Measurements from ENCODE around the gene CASKIN2.

The CASKIN2 gene

DNA sequence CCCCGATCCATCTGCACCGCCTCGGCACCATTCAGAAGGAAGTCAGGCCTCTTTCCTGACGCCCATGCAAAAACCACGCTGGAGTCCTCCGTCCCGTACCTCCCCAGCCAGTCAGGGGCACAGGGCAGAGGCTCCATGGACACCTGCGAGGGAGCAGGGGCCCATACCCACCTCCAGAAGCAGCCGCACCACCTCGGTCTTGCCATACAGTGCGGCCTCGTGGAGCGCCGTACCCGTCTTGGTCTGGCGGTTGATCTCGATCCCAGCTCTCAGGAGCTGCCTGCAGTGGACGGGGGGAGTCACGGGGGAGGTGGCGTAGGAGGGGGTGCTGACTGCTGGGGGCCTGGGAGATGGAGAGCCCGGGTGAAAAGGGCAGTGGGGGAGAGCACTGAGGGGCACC lies 9.2 kb downstream of the CASKIN2 start:
- DNase-seq: no peak
- no peak overlapping the region for H3K27ac ChIP-seq (ENCODE audit: low read depth, low read length)
- no peak overlapping the region for H3K14ac ChIP-seq (ENCODE audit: low read length)
- no peak overlapping the region for H4K8ac ChIP-seq (ENCODE audit: low read depth, low read length)
- H3K4me3 ChIP-seq (ENCODE audit: low read depth, low read length): no peak overlapping the region
- no peak overlapping the region for H4K12ac ChIP-seq (ENCODE audit: low read depth, low read length)
- H3K4me1 ChIP-seq (ENCODE audit: control insufficient read depth in 1 of 2, insufficient read depth in 2 of 2, low read length in 2 of 2): no peaks in the 10 kb centered on the region
- H2AK5ac ChIP-seq (ENCODE audit: low read length): no peak overlapping the region
- H3K27me3 ChIP-seq (ENCODE audit: insufficient read depth, low read length): no peaks in the 10 kb centered on the region
- H3K79me2 ChIP-seq (ENCODE audit: control insufficient read depth, insufficient read depth, low read length, poor library complexity): no peaks in the 10 kb centered on the region
- no peak overlapping the region for H3K4me2 ChIP-seq (ENCODE audit: low read length)
- peaks cover 56 to 75% of the 10 kb centered on the region in 2 experiments for H3K36me3 ChIP-seq (ENCODE audit: control insufficient read depth in 1 of 2, insufficient read depth in 2 of 2, low read length in 2 of 2)
- no CpG with 5 or more reads among the region's 21 CpGs for WGBS (ENCODE audit: extremely low coverage, insufficient coverage, insufficient read length)
- no peak overlapping the region for H3K9ac ChIP-seq (ENCODE audit: low read length)
- H4K91ac ChIP-seq (ENCODE audit: low read depth, low read length): no peak overlapping the region
- H2AFZ ChIP-seq (ENCODE audit: insufficient read depth, low read length, poor library complexity): no peak overlapping the region
- H3K9me3 ChIP-seq (ENCODE audit: insufficient read depth, low read depth, low read length): peaks cover 1% of the 10 kb centered on the region
- no peak overlapping the region for H2BK12ac ChIP-seq (ENCODE audit: low read length)
- no peak overlapping the region for H2BK5ac ChIP-seq (ENCODE audit: low read depth, low read length, poor library complexity)
- H3K23ac ChIP-seq (ENCODE audit: low read length): no peak overlapping the region
- H3K4ac ChIP-seq (ENCODE audit: low read depth, low read length): no peak overlapping the region
- H3K79me1 ChIP-seq (ENCODE audit: low read length): no peaks in the 10 kb centered on the region
- no peak overlapping the region for H3K18ac ChIP-seq (ENCODE audit: low read length)
- no peak overlapping the region for H2BK120ac ChIP-seq (ENCODE audit: insufficient read depth, low read length, poor library complexity)

DNA sequence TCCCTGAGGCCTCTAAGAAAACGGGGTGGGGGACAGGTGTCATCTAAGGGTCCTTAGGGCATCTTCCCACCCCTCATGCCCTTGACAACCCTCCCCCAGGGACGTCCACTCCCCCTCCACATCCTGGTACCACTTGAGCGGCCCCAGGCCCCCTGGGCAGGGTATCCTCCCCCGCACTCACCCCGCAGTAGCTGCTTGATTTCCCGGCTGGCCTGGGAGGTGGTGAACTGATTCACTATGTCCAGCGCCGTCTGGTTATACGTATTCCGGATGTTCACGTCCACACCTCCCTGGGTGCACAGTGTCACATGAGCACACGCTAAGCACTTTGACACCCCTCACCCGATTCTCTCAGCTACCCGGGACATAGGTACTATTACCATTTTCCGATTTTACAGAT lies 9.7 kb downstream of the CASKIN2 start:
- H3K79me2 ChIP-seq (ENCODE audit: control insufficient read depth, insufficient read depth, low read length, poor library complexity): no peaks in the 10 kb centered on the region
- no peak overlapping the region for H3K18ac ChIP-seq (ENCODE audit: low read length)
- no peak overlapping the region for H2BK5ac ChIP-seq (ENCODE audit: low read depth, low read length, poor library complexity)
- DNase-seq: no peak
- no peak overlapping the region for H2AK5ac ChIP-seq (ENCODE audit: low read length)
- no peaks in the 10 kb centered on the region for H3K4me1 ChIP-seq (ENCODE audit: control insufficient read depth in 1 of 2, insufficient read depth in 2 of 2, low read length in 2 of 2)
- H3K79me1 ChIP-seq (ENCODE audit: low read length): no peaks in the 10 kb centered on the region
- H3K4me3 ChIP-seq (ENCODE audit: low read depth, low read length): no peak overlapping the region
- peaks cover 1% of the 10 kb centered on the region for H3K9me3 ChIP-seq (ENCODE audit: insufficient read depth, low read depth, low read length)
- no peak overlapping the region for H3K9ac ChIP-seq (ENCODE audit: low read length)
- H3K27ac ChIP-seq (ENCODE audit: low read depth, low read length): no peak overlapping the region
- H4K8ac ChIP-seq (ENCODE audit: low read depth, low read length): no peak overlapping the region
- no peak overlapping the region for H4K12ac ChIP-seq (ENCODE audit: low read depth, low read length)
- H3K23ac ChIP-seq (ENCODE audit: low read length): no peak overlapping the region
- H2BK120ac ChIP-seq (ENCODE audit: insufficient read depth, low read length, poor library complexity): no peak overlapping the region
- no peak overlapping the region for H2AFZ ChIP-seq (ENCODE audit: insufficient read depth, low read length, poor library complexity)
- H2BK12ac ChIP-seq (ENCODE audit: low read length): no peak overlapping the region
- no peak overlapping the region for H3K4me2 ChIP-seq (ENCODE audit: low read length)
- H3K4ac ChIP-seq (ENCODE audit: low read depth, low read length): no peak overlapping the region
- H4K91ac ChIP-seq (ENCODE audit: low read depth, low read length): no peak overlapping the region
- WGBS (ENCODE audit: extremely low coverage, insufficient coverage, insufficient read length): no CpG with 5 or more reads among the region's 15 CpGs
- peaks cover 60 to 78% of the 10 kb centered on the region in 2 experiments for H3K36me3 ChIP-seq (ENCODE audit: control insufficient read depth in 1 of 2, insufficient read depth in 2 of 2, low read length in 2 of 2)
- H3K27me3 ChIP-seq (ENCODE audit: insufficient read depth, low read length): no peaks in the 10 kb centered on the region
- no peak overlapping the region for H3K14ac ChIP-seq (ENCODE audit: low read length)

DNA sequence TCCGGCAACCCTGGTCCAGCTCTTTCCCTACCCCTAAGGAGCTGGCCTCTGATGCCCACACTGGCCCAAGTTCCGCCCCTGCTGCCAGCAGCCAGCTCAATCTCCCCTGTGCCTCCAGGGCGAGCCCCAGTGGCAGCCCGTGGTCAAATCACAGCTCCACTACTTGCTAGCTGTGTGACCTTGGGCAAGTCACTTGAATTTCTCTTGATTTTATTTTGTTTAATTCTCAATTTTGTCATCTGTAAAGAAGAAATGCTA lies 10.3 kb downstream of the CASKIN2 start:
- peaks cover 65 to 81% of the 10 kb centered on the region in 2 experiments for H3K36me3 ChIP-seq (ENCODE audit: control insufficient read depth in 1 of 2, insufficient read depth in 2 of 2, low read length in 2 of 2)
- H3K14ac ChIP-seq (ENCODE audit: low read length): no peak overlapping the region
- H2AFZ ChIP-seq (ENCODE audit: insufficient read depth, low read length, poor library complexity): no peak overlapping the region
- peaks cover 1% of the 10 kb centered on the region for H3K9me3 ChIP-seq (ENCODE audit: insufficient read depth, low read depth, low read length)
- H3K4me3 ChIP-seq (ENCODE audit: low read depth, low read length): no peak overlapping the region
- H4K12ac ChIP-seq (ENCODE audit: low read depth, low read length): no peak overlapping the region
- H3K9ac ChIP-seq (ENCODE audit: low read length): no peak overlapping the region
- H3K23ac ChIP-seq (ENCODE audit: low read length): no peak overlapping the region
- no peak overlapping the region for H2AK5ac ChIP-seq (ENCODE audit: low read length)
- H4K91ac ChIP-seq (ENCODE audit: low read depth, low read length): no peak overlapping the region
- no peak overlapping the region for H2BK120ac ChIP-seq (ENCODE audit: insufficient read depth, low read length, poor library complexity)
- no peak overlapping the region for H3K4me2 ChIP-seq (ENCODE audit: low read length)
- no peaks in the 10 kb centered on the region for H3K4me1 ChIP-seq (ENCODE audit: control insufficient read depth in 1 of 2, insufficient read depth in 2 of 2, low read length in 2 of 2)
- no peak overlapping the region for H2BK12ac ChIP-seq (ENCODE audit: low read length)
- no peak overlapping the region for H4K8ac ChIP-seq (ENCODE audit: low read depth, low read length)
- H3K18ac ChIP-seq (ENCODE audit: low read length): no peak overlapping the region
- H3K79me1 ChIP-seq (ENCODE audit: low read length): no peaks in the 10 kb centered on the region
- H3K27ac ChIP-seq (ENCODE audit: low read depth, low read length): no peak overlapping the region
- no peak overlapping the region for H3K4ac ChIP-seq (ENCODE audit: low read depth, low read length)
- no peak overlapping the region for H2BK5ac ChIP-seq (ENCODE audit: low read depth, low read length, poor library complexity)
- no peak for DNase-seq
- no CpG with 5 or more reads among the region's 4 CpGs for WGBS (ENCODE audit: extremely low coverage, insufficient coverage, insufficient read length)
- H3K27me3 ChIP-seq (ENCODE audit: insufficient read depth, low read length): no peaks in the 10 kb centered on the region
- no peaks in the 10 kb centered on the region for H3K79me2 ChIP-seq (ENCODE audit: control insufficient read depth, insufficient read depth, low read length, poor library complexity)

DNA sequence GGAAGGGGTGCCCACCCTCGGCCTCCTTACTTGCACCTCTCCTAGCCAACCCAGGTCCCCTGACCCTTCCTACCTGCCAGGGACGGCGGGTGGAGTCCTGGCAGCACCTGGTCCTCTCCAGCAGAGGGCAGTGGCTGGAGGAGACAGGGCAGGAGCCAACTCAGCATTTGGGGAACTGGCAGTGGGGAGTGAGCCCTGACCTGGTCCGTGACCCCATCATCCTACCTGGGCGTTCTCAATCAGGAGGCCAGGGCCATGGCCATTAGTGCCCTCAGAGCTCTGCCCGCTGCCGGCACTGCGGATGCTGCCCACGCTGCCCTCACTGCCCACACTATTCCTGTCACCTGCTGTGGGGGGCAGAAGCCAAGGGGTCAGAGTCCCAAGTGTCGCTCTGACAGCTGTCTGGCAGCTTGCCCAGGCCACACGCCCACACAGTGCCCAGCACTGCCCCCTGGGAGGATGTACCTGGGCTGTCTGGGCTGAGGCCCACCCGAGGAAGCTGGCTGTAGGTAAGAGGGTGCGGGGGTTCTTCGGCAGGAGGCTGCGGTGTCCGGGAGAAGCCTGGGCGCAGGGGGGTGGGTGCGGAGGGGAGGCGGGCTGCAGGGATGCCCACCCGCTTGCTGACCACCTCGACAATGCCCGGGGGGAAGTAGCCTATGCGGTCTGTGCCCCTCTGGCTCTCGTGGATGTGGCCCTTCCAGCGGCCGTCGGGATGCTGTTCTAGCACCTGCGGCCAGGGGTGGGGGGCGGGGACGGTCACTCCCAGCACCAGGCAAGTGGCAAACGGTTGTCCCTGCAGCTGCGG lies 10.8 kb downstream of the CASKIN2 start:
- no peaks in the 10 kb centered on the region for H3K79me1 ChIP-seq (ENCODE audit: low read length)
- peaks cover 1% of the 10 kb centered on the region for H3K9me3 ChIP-seq (ENCODE audit: insufficient read depth, low read depth, low read length)
- H3K4me3 ChIP-seq (ENCODE audit: low read depth, low read length): peak overlapping the region; percentile 37
- H3K36me3 ChIP-seq (ENCODE audit: control insufficient read depth in 1 of 2, insufficient read depth in 2 of 2, low read length in 2 of 2): peaks cover 70 to 82% of the 10 kb centered on the region in 2 experiments
- H4K91ac ChIP-seq (ENCODE audit: low read depth, low read length): no peak overlapping the region
- no peak overlapping the region for H3K4me2 ChIP-seq (ENCODE audit: low read length)
- H3K4me1 ChIP-seq (ENCODE audit: control insufficient read depth in 1 of 2, insufficient read depth in 2 of 2, low read length in 2 of 2): no peaks in the 10 kb centered on the region
- no peak overlapping the region for H3K4ac ChIP-seq (ENCODE audit: low read depth, low read length)
- no peak overlapping the region for H3K23ac ChIP-seq (ENCODE audit: low read length)
- H2BK120ac ChIP-seq (ENCODE audit: insufficient read depth, low read length, poor library complexity): no peak overlapping the region
- no peak overlapping the region for H2AK5ac ChIP-seq (ENCODE audit: low read length)
- H3K27me3 ChIP-seq (ENCODE audit: insufficient read depth, low read length): no peaks in the 10 kb centered on the region
- no peak overlapping the region for H2BK5ac ChIP-seq (ENCODE audit: low read depth, low read length, poor library complexity)
- WGBS (ENCODE audit: extremely low coverage, insufficient coverage, insufficient read length): no CpG with 5 or more reads among the region's 32 CpGs
- H3K79me2 ChIP-seq (ENCODE audit: control insufficient read depth, insufficient read depth, low read length, poor library complexity): no peaks in the 10 kb centered on the region
- no peak overlapping the region for H3K18ac ChIP-seq (ENCODE audit: low read length)
- H3K27ac ChIP-seq (ENCODE audit: low read depth, low read length): no peak overlapping the region
- no peak overlapping the region for H3K14ac ChIP-seq (ENCODE audit: low read length)
- no peak overlapping the region for H4K8ac ChIP-seq (ENCODE audit: low read depth, low read length)
- H2AFZ ChIP-seq (ENCODE audit: insufficient read depth, low read length, poor library complexity): no peak overlapping the region
- H3K9ac ChIP-seq (ENCODE audit: low read length): no peak overlapping the region
- H2BK12ac ChIP-seq (ENCODE audit: low read length): no peak overlapping the region
- peak; percentile 22 to 62 for DNase-seq
- no peak overlapping the region for H4K12ac ChIP-seq (ENCODE audit: low read depth, low read length)
